ENCODE measurements around the gene AKAP14.
"Not testable (repeated sequence)": the region's sequence is repeated elsewhere in the genome, so short reads cannot be mapped to it uniquely, and the experiment has no call there.

AKAP14 gene

DNA sequence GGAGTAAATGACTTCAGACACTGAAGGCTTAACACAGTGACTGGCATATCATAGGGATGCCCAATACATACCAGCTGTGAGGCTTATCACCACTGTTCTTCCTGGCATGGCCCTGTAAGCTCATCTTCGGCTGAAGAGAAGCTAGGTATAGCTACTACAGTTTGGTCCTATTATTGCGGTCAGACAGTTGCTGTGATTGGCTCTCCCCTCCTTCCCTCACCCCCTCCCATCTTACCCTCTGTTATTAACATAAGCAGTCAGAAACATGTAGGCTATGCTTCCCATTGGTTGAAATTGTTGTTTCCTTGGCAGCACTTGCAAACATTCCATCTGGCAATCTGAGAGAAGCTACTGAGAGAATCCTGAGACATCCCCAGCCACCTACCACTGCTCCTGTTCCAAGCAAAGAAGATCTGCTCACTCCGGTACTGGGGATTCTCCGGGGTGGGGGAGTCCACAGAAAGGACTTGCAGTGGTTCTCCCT lies at the start of gene AKAP14:
TSS of gene AKAP14 (plus strand) at position 51 of the 484 bp plus-strand sequence. CDS start 7,331 bp downstream, outside the sequence.
- no peak for DNase-seq (ENCODE audit: low read depth)

- DNase-seq (ENCODE audit: low read depth), result peak; percentile 86
Observed at GRCh38 chrX:119852382-119853353, 43.0 kb upstream of the AKAP14 start, which contains the start of gene UPF3B. TSS of gene UPF3B (minus strand) at chrX:119852963. CDS start at chrX:119852928, 35 bp downstream.

DNA sequence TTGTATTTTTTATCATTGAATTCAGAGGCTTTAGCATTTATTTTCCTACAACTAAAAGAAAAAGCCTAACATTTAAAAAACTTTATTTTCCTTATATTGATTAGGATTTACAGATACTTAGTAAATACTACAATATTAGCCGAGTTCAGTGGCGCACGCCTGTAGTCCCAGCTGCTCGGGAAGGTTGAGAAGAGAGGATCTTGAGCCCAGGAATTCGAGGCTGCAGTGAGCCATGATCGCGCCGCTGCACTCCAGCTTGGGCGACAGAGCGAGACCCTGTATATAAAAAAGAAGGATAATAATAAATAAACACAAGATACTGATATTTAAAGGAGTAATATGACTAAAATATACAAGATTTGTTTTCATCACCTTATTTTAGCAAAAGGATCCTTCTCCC lies 42.2 kb upstream of the AKAP14 start:
- no peak for DNase-seq (ENCODE audit: low read depth)

DNA sequence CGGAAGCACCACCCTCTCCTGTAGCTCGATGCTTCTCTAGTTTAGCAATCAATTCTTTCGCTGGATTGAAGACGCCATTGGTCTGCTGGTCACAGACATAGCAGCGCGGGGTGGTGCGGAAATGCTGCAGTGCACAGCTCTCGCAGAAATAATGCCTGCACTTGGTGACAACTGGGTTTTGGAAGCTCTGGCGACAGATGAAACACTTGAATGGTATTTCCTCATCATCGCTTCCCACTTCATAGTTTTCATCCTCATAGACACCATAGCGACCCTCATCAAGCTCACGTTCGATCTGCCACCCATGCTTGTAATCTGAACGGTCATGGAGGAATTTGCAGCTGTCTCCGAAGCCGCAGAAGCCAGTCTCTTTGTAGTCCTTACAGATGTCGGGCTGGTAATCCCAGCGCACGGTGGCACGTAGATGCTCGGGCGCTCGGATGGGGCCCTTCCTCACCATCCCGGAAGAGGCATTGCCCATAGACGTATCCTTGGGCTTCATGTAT lies 25.0 kb upstream of the AKAP14 start:
- DNase-seq (ENCODE audit: low read depth), result no peak

GRCh38 chrX:119871245-119871598 lies 24.5 kb upstream of the AKAP14 start:
- no peak for DNase-seq (ENCODE audit: low read depth)

DNA sequence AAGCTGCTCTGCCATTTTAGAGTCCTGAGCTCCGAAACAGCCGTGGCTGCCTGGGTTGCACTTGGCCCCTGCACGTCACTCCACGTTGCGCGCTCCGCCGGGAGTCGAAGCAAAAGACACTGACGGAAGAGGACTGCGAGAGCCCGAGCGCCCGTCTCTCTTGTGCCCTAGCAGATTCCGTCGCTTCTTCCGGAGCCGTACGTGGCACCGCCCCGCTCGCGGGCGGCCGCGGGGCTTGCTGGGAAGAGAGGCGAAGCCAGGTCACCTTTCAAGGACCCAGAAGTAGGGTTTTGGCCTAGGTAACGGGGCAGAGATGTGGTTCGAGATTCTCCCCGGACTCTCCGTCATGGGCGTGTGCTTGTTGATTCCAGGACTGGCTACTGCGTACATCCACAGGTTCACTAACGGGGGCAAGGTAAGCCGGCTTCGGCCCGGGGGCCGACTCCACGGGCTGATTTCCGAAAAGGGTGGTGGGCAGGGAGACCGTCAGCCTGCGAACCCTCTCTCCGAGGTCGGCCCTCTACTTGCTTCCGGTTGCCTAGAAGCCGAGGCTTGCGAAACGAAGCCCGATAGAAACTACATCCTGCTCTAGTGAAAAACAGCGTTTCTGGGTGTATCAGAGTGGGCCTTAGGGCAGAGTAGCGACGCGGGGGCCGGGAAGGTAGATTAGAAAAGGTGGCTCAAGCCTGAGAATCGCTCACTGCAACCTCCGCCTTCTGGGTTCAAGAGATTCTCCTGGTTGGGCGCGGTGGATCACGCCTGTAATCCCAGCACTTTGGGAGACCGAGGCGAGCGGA lies 23.9 kb upstream of the AKAP14 start, which contains the start of the genes NDUFA1 and RNF113A:
TSS of gene NDUFA1 (plus strand) at position 234 of the 797 bp plus-strand sequence. CDS start at position 314, 80 bp downstream.
TSS of gene RNF113A (minus strand) at position 135 of the 797 bp plus-strand sequence. CDS start at position 15, 120 bp downstream.
- peak; percentile 70 for DNase-seq (ENCODE audit: low read depth)

DNA sequence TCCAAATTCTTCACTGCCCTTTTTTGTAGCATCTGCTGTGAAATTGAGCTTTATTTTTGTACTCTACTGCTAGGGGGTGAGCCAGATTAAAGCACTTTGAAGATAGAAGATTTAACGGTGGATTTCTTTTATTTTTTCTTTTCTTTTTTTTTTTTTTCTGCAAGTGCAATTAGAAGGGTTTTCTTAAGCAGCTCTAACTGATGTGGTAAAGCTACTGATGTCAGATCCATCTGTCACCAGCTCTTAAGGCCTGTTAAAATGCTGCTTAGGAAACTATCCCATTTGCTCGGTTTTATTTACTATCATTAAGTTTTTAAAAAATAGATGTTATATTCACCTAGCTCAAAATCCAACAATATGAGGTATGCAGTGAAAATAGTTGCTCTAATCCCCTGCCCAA lies 17.0 kb upstream of the AKAP14 start:
- DNase-seq (ENCODE audit: low read depth), result no peak

DNA sequence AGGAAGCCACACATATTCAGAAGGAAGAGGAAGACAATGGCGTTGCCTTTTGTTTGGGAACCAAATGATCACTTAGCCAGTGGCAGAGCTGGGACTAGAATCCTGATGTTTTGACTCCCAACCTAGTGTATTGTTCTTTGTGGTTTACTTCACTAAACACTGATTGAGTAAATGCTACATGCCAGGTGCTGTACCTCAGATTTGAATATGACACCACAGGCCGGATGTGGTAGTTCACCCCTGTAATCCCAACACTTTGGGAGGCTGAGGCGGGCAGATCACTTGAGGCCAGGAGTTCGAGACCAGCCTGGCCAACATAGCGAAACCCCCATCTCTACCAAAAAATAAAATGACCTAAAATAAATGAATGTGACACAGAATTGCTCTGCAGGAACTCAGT lies 15.6 kb upstream of the AKAP14 start:
- DNase-seq (ENCODE audit: low read depth), result no peak

DNA sequence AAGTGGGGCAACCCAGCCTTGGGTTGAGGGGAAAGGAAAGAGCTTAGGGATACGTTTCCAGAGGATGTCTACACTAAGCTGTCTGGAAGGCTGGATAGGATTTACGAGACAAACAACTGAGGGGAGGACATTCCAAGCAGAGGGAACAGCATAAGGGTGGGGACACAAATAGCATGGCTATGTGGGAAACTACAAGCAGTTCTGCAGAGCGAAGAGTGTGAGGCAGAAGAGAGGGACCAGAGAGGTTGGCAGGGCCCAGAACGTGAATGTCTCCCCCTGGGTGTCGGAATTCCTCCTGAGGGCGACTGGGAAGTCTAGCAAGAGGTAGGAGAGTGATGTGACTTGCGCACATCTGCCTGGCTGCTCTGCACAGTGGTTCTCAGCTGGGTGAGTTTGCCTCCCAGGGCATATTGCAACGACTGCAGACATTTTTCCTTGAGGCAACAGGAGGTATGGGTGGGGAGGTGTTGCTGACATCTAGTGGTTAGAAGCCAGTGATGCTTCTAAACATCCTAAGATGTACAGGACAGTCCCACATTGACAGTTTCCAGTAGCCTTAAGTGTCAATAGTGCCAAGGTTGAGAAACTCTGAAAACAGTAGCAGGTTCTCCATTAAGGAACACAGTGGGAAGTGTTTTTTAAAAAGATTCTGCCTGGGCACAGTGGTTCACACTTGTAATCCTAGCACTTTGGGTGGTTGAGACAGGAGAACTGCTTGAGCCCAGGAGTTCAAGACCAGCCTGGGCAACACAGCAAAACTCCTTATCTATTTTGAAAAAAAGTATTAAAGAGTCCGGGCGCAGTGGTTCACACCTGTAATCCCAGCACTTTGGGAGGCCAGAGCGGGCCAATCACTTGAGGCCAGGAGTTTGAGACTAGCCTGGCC lies 14.9 kb upstream of the AKAP14 start:
- DNase-seq (ENCODE audit: low read depth), result no peak

GRCh38 chrX:119885554-119886428 lies 9.9 kb upstream of the AKAP14 start:
- no peak for DNase-seq (ENCODE audit: low read depth)

GRCh38 chrX:119887721-119888425 lies 7.8 kb upstream of the AKAP14 start:
- peak; percentile 28 for DNase-seq (ENCODE audit: low read depth)

GRCh38 chrX:119890626-119891025 lies 5.1 kb upstream of the AKAP14 start:
- not testable (repeated sequence) for DNase-seq (ENCODE audit: low read depth)

DNA sequence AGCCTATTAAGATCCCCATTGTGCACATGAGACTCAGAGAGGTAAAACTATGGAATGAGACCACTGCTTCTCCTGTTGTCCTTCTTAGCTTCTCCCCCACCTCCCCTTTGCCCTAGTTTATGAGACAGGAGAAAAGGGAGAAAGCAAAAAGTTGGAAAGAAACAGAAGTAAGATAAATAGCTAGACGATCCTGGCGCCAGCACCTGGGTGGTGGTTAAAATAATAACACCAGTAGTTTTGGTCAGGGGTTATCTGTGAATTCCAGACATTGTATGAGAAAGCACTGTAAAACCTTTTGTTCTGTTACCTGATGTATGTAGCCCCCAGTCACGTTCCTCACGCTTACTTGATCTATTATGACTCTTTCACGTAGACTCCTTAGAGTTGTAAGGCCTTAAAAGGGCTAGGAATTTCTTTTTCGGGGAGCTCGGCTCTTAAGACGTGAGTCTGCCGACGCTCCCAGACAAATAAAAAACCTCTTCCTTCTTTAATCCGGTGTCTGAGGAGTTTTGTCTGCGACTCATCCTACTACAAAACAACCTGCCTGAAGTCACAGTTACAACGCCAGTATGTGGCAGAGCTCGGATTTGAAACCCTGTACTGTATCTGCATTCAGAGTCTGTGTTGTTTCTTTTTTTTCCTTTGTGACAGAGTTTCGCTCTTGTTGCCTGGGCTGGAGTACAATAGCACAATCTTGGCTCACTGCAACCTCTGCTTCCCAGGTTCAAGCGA lies 3.6 kb upstream of the AKAP14 start:
- DNase-seq (ENCODE audit: low read depth), result not testable (repeated sequence)

DNA sequence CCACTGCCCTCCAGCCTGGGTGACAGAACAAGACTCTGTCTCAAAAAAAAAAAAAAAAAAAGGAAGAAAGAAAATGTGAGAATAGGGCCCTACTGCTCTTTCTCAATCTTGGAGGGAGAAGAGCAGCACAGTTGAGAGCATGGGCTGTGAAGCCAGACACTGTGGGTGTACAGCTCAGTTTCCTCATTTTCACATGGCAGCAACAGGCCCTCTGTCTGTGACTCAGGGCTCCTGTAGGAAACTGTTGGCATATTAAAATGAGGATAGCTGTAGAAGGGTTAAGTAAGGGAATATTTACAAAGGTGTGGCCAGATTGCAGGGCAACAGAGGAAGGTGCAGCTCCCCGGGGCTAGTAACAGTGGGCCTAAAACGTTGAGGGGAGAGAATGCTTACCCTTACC lies 3.4 kb downstream of the AKAP14 start:
- no peak for DNase-seq (ENCODE audit: low read depth)

DNA sequence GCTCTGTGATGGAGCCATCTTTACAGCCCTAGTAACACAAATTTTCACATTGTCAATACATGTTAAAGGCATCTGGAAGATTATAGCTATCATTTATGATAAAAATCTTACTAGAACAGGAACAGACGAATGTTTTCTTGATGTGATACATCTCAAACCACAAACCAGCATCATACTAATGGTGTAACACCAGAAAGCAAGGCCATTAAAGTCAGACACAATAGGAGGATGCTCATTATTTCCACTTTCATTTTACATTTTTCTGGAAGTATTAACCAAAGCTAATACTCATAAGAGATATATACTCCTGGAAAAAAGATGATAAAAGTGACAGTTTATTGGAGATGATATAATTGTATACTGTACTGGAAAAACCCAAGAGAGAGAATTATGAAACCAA lies 5.3 kb downstream of the AKAP14 start:
- no peak for DNase-seq (ENCODE audit: low read depth)

GRCh38 chrX:119916310-119916709 lies 20.6 kb downstream of the AKAP14 start:
- no peak for DNase-seq (ENCODE audit: low read depth)

- DNase-seq (ENCODE audit: low read depth), result no peak
Observed at GRCh38 chrX:119917877-119918276, 22.2 kb downstream of the AKAP14 start.

DNA sequence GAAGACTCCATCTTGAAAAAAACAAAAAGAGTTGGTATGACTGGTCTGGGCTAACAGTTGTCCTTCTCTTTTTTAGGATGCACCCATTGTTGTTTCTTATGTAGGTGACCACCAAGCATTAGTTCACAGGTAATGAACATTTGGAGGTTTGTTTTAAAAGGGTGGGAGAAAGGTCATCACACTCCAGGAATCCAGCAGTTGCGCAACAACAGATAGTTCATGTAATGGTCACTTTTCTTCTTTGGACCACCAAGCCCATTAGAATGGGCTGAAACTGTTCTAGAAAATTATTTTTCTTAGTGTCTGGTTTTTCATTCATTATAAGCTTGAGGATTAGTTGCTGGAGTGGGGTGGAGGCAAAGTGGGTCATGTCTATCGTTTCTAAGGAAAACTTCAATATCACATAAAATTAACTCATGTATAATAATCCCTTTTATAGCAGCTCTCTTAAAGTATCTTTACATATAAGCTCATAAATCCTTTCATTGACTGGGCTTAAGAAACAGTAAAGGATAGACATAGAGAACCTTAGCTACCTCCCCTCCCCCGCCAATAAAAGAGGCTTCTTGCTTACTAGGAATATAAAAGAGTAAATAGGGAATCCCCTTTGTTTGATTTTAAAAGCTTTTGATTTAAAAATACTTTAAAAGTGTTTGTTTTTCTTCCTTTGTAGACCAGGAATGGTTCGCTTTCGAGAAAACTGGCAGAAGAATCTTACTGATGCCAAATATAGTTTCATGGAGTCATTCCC lies 24.3 kb downstream of the AKAP14 start:
- DNase-seq (ENCODE audit: low read depth), result no peak

All from stimulated activated CD8-positive, alpha-beta memory T cell treated with anti-CD3 and anti-CD28 coated beads, Interleukin-4, amount 100 ng/mL, for 24 hours (primary cell).